PC-9 (cell line): ENCODE measurements around the gene BAD. TPM values are rescaled to one million over a fixed set of nuclear protein-coding genes. Genes with fewer than 3 reads are reported as not detected.

Experiments used
- BruUV-seq: library from RNA; stranded (reverse); fragments of 400-500 nt; replicated peaks from 2 replicates; lab custom pipeline; 2021; lab: Mats Ljungman, UMichigan
- CTCF ChIA-PET: fragments of 300-600 bp; sonication (Branson Sonifier 250); formaldehyde crosslinking; loops from one replicate; lab custom pipeline; 2022; ENCODE audit warnings: antibody characterized with exemption; lab: Charles Lee
- POLR2A ChIA-PET: fragments of 300-600 bp; sonication (Branson Sonifier 250); formaldehyde crosslinking; loops from one replicate; lab custom pipeline; 2022; ENCODE audit warnings: antibody characterized with exemption; ENCODE audit not compliant: unreplicated experiment; lab: Charles Lee
- DNase-seq, 2 experiments: peaks; one replicate each; pipeline versions ENCODE4 v3.0.0 to v3.0.0-alpha.2; 2015 to 2022; ENCODE audit warnings: mixed read lengths in 1 of 2
- H2AFZ ChIP-seq: fragments of 200-600 bp; sonication (generic); 2 replicates; pipeline ENCODE4 v1.8.1; 2017; ENCODE audit warnings: antibody characterized with exemption
- H3F3A ChIP-seq: fragments of 200-600 bp; sonication (generic); 2 replicates; pipeline ENCODE4 v1.8.1; 2017; ENCODE audit warnings: antibody characterized with exemption, mild to moderate bottlenecking, low read depth; ENCODE audit not compliant: insufficient read depth
- H3K27ac ChIP-seq: fragments of 200-600 bp; sonication (generic); 2 replicates; pipeline ENCODE4 v1.6.1; 2016; ENCODE audit warnings: mixed run types
- H3K27me3 ChIP-seq: fragments of 200-600 bp; sonication (generic); 2 replicates; pipeline ENCODE4 v1.6.1; 2016; ENCODE audit warnings: low read depth, mixed run types; ENCODE audit not compliant: insufficient read depth
- H3K36me3 ChIP-seq: fragments of 200-600 bp; sonication (generic); 2 replicates; pipeline ENCODE4 v1.6.1; 2016; ENCODE audit warnings: low read depth, mixed run types
- H3K4me1 ChIP-seq: fragments of 200-600 bp; sonication (generic); replicated peaks from 2 replicates; pipeline ENCODE4 v1.6.1; 2016; ENCODE audit warnings: mixed run types; ENCODE audit not compliant: insufficient read depth
- H3K4me2 ChIP-seq: fragments of 200-600 bp; sonication (generic); 2 replicates; pipeline ENCODE4 v1.6.1; 2017; ENCODE audit warnings: mixed run types
- H3K4me3 ChIP-seq: fragments of 200-600 bp; sonication (generic); 2 replicates; pipeline ENCODE4 v1.6.1; 2016; ENCODE audit warnings: mixed run types
- H3K79me2 ChIP-seq: fragments of 200-600 bp; sonication (generic); 2 replicates; pipeline ENCODE4 v1.6.1; 2017; ENCODE audit warnings: low read depth, mixed run types
- H3K9me2 ChIP-seq: fragments of 200-600 bp; sonication (generic); 2 replicates; pipeline ENCODE4 v1.8.1; 2017; ENCODE audit warnings: mild to moderate bottlenecking; ENCODE audit not compliant: insufficient read depth
- H3K9me3 ChIP-seq: fragments of 200-600 bp; sonication (generic); 2 replicates; pipeline ENCODE4 v1.8.1; 2016; ENCODE audit warnings: low read depth; ENCODE audit not compliant: insufficient read depth
- H4K20me1 ChIP-seq: fragments of 200-600 bp; sonication (generic); 2 replicates; pipeline ENCODE4 v1.8.1; 2017; ENCODE audit not compliant: insufficient read depth
- EZH2 ChIP-seq: fragments of 200-600 bp; sonication (generic); IDR thresholded peaks from 2 replicates; pipeline ENCODE4 v1.8.0; 2017; ENCODE audit warnings: antibody characterized with exemption, low read depth
- intact Hi-C: fragments of 100-400 bp; cut with micrococcal nuclease; formaldehyde crosslinking; loops from one replicate; pipeline ENCODE4 v1.10.0; 2022; ENCODE audit not compliant: unreplicated experiment
- total RNA-seq: library from RNA; stranded (reverse); gene quantifications from 2 replicates; pipeline ENCODE4 v1.2.3, GENCODE V29; 2021
- TF ChIP-seq, protein P1 (sequence below): fragments of 200-600 bp; sonication (generic); conservative IDR thresholded peaks from 2 replicates; pipeline ENCODE4 v1.6.1; 2017; ENCODE audit warnings: mixed run types, antibody characterized with exemption, mild to moderate bottlenecking, moderate library complexity

The BAD gene
- total RNA-seq, 1 experiment from 2014 or later: 94.3 TPM

DNA sequence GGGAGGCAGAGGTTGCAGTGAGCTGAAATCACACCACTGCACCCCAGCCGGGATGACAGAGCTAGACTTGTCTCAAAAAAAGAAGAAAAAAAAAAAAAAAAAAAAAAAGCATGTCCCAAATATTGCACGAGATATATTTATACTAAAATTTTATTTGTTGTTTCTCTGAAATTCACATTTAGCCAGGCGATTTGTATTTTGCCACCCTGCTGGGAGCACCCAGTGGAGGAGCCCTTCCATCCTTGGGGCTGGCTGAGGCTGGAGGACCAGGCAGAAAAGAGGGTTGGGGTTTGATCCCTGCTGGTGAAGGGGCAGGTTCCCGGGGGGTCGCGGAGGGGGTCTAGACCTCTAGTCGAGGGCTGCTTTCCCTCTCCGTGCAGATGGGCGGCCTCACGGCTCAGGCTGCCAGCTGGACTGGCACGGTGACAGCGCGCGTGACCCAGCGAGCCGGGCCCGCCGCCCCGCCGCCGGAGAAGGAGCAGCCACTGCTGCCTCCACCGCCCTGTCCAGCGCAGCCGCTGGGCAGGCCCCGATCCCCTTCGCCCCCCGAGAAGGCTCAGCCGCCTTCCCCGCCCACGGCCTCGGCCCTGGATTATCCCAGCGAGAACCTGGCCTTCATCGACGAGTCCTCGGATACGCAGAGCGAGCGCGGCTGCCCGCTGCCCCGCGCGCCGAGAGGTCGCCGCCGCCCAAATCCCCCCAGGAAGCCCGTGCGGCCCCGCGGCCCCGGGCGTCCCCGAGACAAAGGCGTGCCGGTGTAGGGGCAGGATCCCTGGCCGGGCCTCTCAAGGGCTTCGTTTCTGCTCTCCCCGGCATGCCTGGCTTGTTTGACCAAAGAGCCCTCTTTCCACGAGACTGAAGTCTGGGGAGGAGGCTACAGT is 14.7 kb upstream of the BAD start:
- H3K4me2 ChIP-seq: no peak overlapping the region
- intact Hi-C loops: no loop called here
- DNase-seq: peak; percentile 23 to 27
- H3K9me3 ChIP-seq: no peaks in the 10 kb centered on the region
- ChIA-PET CTCF (interaction anchor here (0.7 kb wide), 1 partner anchor 28 kb away, joined by 3 read pairs; no protein-coding TSS in a partner anchor), POLR2A (no interaction called here)
- no peaks in the 10 kb centered on the region for H3K9me2 ChIP-seq
- H2AFZ ChIP-seq: no peak overlapping the region
- peaks cover 17% of the 10 kb centered on the region; the same call in 1 of the 2 replicates for H3F3A ChIP-seq
- no peaks in the 10 kb centered on the region for H3K79me2 ChIP-seq
- H3K27me3 ChIP-seq: 0 out of 2 replicates have a peak, but pooled peaks cover 7% of the 10 kb centered on the region
- H3K36me3 ChIP-seq: no peaks in the 10 kb centered on the region
- no TSS peak for BruUV-seq
- TF ChIP-seq EZH2: no peak
- TF ChIP-seq, protein P1, sequence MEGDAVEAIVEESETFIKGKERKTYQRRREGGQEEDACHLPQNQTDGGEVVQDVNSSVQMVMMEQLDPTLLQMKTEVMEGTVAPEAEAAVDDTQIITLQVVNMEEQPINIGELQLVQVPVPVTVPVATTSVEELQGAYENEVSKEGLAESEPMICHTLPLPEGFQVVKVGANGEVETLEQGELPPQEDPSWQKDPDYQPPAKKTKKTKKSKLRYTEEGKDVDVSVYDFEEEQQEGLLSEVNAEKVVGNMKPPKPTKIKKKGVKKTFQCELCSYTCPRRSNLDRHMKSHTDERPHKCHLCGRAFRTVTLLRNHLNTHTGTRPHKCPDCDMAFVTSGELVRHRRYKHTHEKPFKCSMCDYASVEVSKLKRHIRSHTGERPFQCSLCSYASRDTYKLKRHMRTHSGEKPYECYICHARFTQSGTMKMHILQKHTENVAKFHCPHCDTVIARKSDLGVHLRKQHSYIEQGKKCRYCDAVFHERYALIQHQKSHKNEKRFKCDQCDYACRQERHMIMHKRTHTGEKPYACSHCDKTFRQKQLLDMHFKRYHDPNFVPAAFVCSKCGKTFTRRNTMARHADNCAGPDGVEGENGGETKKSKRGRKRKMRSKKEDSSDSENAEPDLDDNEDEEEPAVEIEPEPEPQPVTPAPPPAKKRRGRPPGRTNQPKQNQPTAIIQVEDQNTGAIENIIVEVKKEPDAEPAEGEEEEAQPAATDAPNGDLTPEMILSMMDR: no peak
- H3K4me3 ChIP-seq: no peak overlapping the region
- peaks cover 12% of the 10 kb centered on the region for H3K4me1 ChIP-seq
- no peak overlapping the region for H3K27ac ChIP-seq
- no peaks in the 10 kb centered on the region for H4K20me1 ChIP-seq

DNA sequence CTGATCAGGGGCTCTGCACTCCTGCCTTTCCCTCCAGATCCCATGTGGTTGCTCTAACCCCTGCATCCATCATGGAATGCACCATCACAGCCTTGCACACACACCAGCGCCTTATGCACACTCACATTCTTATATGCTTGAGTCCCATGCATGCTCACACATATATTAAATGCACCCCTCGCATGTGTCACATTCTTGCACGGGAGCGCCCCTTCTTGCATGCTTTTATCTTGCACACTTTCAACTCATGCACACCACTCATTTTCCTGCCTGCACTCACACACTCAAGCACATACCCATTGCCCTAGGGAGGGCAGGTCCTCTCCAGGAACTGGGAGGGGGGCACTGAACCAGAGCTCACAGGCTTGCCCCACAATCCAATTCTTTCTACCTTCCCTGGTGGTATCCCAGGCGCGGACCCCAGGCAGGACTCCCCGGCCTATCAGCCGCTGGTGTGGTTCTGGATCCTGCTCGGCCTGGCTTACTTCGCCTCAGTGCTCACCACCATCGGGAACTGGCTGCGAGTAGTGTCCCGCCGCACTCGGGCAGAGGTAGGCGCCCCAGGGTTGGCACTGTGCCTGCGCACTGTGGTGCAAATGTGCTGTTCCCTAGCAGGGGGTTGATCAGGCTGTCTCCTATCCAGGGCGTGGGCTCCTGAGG is 13.4 kb upstream of the BAD start:
- CTCF ChIA-PET: no interaction called here
- 0 out of 2 replicates have a peak, but pooled peaks cover 7% of the 10 kb centered on the region for H3K27me3 ChIP-seq
- H2AFZ ChIP-seq: no peak overlapping the region
- peaks cover 5% of the 10 kb centered on the region; the same call in 1 of the 2 replicates for H3F3A ChIP-seq
- no peak overlapping the region for H3K4me2 ChIP-seq
- H3K9me2 ChIP-seq: no peaks in the 10 kb centered on the region
- no peak overlapping the region for H3K4me3 ChIP-seq
- H3K9me3 ChIP-seq: no peaks in the 10 kb centered on the region
- no peak overlapping the region for H3K27ac ChIP-seq
- no peaks in the 10 kb centered on the region for H3K36me3 ChIP-seq
- peaks cover 4% of the 10 kb centered on the region; the same call in 1 of the 2 replicates for H3K4me1 ChIP-seq
- DNase-seq: peak in 1 of 2 experiments; percentile 32
- TF ChIP-seq EZH2: no peak
- TF ChIP-seq, protein P1: no peak
- no TSS peak for BruUV-seq
- H3K79me2 ChIP-seq: no peaks in the 10 kb centered on the region
- H4K20me1 ChIP-seq: no peaks in the 10 kb centered on the region
- POLR2A ChIA-PET: no interaction called here
- intact Hi-C loops: no loop called here

DNA sequence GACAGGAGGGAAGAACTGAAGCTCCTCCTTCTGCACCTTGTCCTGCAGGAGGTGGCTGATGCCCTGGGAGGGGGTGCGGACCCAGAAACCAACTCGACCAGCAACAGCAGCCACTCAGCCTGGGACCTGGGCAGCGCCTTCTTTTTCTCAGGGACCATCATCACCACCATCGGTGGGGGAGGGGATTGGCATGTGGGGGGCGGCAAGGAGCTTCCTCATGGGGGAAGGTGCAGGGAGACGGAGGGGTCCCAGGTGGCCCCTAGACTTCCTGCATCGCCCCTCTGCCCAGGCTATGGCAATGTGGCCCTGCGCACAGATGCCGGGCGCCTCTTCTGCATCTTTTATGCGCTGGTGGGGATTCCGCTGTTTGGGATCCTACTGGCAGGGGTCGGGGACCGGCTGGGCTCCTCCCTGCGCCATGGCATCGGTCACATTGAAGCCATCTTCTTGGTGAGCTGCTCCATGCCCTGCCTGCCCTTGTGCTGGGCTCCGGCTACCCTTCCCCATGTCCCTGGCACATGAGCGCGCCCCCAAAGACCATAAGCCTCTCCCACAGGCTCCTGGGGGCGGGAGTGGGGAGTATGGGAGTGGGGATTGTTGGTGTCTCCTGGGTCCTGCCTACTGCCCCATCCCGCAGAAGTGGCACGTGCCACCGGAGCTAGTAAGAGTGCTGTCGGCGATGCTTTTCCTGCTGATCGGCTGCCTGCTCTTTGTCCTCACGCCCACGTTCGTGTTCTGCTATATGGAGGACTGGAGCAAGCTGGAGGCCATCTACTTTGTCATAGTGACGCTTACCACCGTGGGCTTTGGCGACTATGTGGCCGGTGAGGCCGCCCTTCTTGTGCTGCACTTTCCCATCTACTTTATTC is 12.6 kb upstream of the BAD start:
- Histone ChIP-seq H3K27me3 (0 out of 2 replicates have a peak, but pooled peaks cover 7% of the 10 kb centered on the region), H3K4me1 (peaks cover 4% of the 10 kb centered on the region; the same call in 1 of the 2 replicates), H3K9me2 (no peaks in the 10 kb centered on the region), H3K4me2 (no peak overlapping the region), H3K4me3 (no peak overlapping the region), H3K36me3 (no peaks in the 10 kb centered on the region), H3K27ac (no peak overlapping the region), H3K79me2 (no peaks in the 10 kb centered on the region), H3F3A (peaks cover 4% of the 10 kb centered on the region; the same call in 1 of the 2 replicates), H4K20me1 (no peaks in the 10 kb centered on the region), H3K9me3 (no peaks in the 10 kb centered on the region), H2AFZ (no peak overlapping the region)
- ChIA-PET CTCF (no interaction called here), POLR2A (no interaction called here)
- intact Hi-C loops: no loop called here
- TF ChIP-seq EZH2: no peak
- TF ChIP-seq, protein P1: no peak
- peak in 1 of 2 experiments; percentile 10 for DNase-seq
- no TSS peak for BruUV-seq
